Esophagus muscularis mucosa (tissue), 4 donors: ENCODE results near the gene DUT. TPM values are rescaled to one million over a fixed set of nuclear protein-coding genes. Genes with fewer than 3 reads are reported as not detected.

Source experiments
- DNase-seq: peaks from one replicate; pipeline ENCODE4 v3.0.0-alpha.2; 2017; ENCODE audit errors: extremely low spot score
- H3K27ac ChIP-seq, 4 donors: fragments of 200-600 bp; sonication (generic); replicated peaks in 1 of 4; 1 replicate in 3 of 4; 2 replicates in 1 of 4; pipeline ENCODE4 v1.5.1; 2016 to 2019; ENCODE audit warnings: mild to moderate bottlenecking in 1 of 4
- H3K27me3 ChIP-seq, 4 donors: fragments of 200-600 bp; sonication (generic); one replicate each; pipeline versions ENCODE4 v1.5.1 to v1.6.0; 2016 to 2019
- H3K36me3 ChIP-seq, 4 donors: fragments of 200-600 bp; sonication (generic); one replicate each; pipeline ENCODE4 v1.5.1; 2016 to 2019
- H3K4me1 ChIP-seq, 4 donors: fragments of 200-600 bp; sonication (generic); one replicate each; pipeline ENCODE4 v1.5.1; 2016 to 2019
- H3K4me3 ChIP-seq, 4 donors: fragments of 200-600 bp; sonication (generic); 1 replicate in 2 of 4; 2 replicates in 2 of 4; pipeline ENCODE4 v1.5.1; 2016 to 2019; ENCODE audit warnings: mild to moderate bottlenecking in 4 of 4, moderate library complexity in 1 of 4
- H3K9me3 ChIP-seq, 4 donors: fragments of 200-600 bp; sonication (generic); 1 replicate in 3 of 4; 2 replicates in 1 of 4; pipeline ENCODE4 v1.5.1; 2016 to 2019
- EP300 ChIP-seq: sonication (generic); formaldehyde crosslinking; IDR thresholded peaks from one replicate; pipeline ENCODE4 v1.6.1; 2017; ENCODE audit warnings: antibody characterized with exemption
- POLR2A ChIP-seq: fragments of 450-650 bp; IDR thresholded peaks from one replicate; pipeline ENCODE4 v1.6.1; 2017; ENCODE audit warnings: antibody characterized with exemption, moderate library complexity, mild to moderate bottlenecking, low read depth
- POLR2AphosphoS5 ChIP-seq, 2 donors: sonication (generic); formaldehyde crosslinking; IDR thresholded peaks; one replicate each; pipeline ENCODE4 v1.6.1; 2017; ENCODE audit warnings: antibody characterized with exemption in 2 of 2
- WGBS: methylation state at CpG from one replicate; pipeline ENCODE4 v1.1.5; 2018; 5-methylcytosine and 5-hydroxymethylcytosine counted together
- intact Hi-C: fragments of 100-400 bp; cut with DNase I; formaldehyde crosslinking; loops from one replicate; pipeline ENCODE4 v1.15.1; 2023
- total RNA-seq, 4 donors: library from RNA; depleted of rRNA; stranded (reverse); fragments of >200 nt; gene quantifications; one replicate each; pipeline versions ENCODE4 v1.1.0 to v1.2.1, GENCODE V29; 2016
- TF ChIP-seq, protein P1 (sequence below), 3 experiments: fragments of 200-600 bp in 2 of 3; fragments of 450-650 bp in 1 of 3; sonication (generic) in 2 of 3; IDR thresholded peaks; one replicate each; pipeline ENCODE4 v1.5.1; 2017 to 2019; ENCODE audit warnings: antibody characterized with exemption in 3 of 3, mild to moderate bottlenecking in 2 of 3, moderate library complexity in 1 of 3

DUT gene
- total RNA-seq, 4 donors from 2014 or later: 82.0 to 121 (median 92.8) TPM

- H3K36me3 ChIP-seq: peaks cover 27 to 80% (median 47%) of the 10 kb centered on the region in 4 donors
- peaks cover 10 to 13% (median 11%) of the 10 kb centered on the region in 4 donors for H3K4me1 ChIP-seq
- TF ChIP-seq, protein P1, sequence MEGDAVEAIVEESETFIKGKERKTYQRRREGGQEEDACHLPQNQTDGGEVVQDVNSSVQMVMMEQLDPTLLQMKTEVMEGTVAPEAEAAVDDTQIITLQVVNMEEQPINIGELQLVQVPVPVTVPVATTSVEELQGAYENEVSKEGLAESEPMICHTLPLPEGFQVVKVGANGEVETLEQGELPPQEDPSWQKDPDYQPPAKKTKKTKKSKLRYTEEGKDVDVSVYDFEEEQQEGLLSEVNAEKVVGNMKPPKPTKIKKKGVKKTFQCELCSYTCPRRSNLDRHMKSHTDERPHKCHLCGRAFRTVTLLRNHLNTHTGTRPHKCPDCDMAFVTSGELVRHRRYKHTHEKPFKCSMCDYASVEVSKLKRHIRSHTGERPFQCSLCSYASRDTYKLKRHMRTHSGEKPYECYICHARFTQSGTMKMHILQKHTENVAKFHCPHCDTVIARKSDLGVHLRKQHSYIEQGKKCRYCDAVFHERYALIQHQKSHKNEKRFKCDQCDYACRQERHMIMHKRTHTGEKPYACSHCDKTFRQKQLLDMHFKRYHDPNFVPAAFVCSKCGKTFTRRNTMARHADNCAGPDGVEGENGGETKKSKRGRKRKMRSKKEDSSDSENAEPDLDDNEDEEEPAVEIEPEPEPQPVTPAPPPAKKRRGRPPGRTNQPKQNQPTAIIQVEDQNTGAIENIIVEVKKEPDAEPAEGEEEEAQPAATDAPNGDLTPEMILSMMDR (IDR thresholded peaks at IDR 0.05): no peak
- TF ChIP-seq POLR2AphosphoS5 (IDR thresholded peaks at IDR 0.05) (no peak), POLR2A (no peak), EP300 (no peak)
- no peaks in the 10 kb centered on the region for H3K9me3 ChIP-seq
- intact Hi-C loops: no loop called here
- no peak for DNase-seq
- H3K4me3 ChIP-seq: no peak overlapping the region
- no peaks in the 10 kb centered on the region for H3K27me3 ChIP-seq
- 81% methylated on average over 2 of the region's 2 CpGs for WGBS
- no peak overlapping the region for H3K27ac ChIP-seq
Observed at GRCh38 chr15:48336940-48337339, 5.7 kb downstream of the DUT start.

DNA sequence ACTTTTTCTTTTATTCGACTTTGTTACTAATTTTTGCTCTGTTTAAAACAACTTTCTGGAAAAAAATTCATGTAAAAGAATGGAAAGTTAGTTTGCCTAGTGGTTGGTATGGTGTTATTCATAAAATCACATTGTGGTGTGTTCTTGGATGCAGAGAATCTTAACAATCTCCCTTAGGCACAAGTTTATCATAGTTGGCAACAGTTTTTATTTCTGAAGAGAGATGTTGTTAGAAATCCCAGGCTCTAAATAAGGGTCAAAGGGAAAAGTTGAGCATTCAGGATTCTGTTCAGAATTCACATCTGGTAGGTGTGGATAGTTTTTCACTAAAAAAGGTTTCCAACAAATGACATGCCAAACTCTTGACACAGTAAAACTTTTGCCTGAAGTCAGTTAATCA, 6.4 kb downstream of the DUT start:
- TF ChIP-seq POLR2A: no peak
- TF ChIP-seq EP300: no peak
- TF ChIP-seq POLR2AphosphoS5 (IDR thresholded peaks at IDR 0.05): no peak
- TF ChIP-seq, protein P1 (IDR thresholded peaks at IDR 0.05): no peak
- Histone ChIP-seq H3K36me3 (peaks cover 34 to 84% (median 51%) of the 10 kb centered on the region in 4 donors), H3K27me3 (no peaks in the 10 kb centered on the region), H3K4me3 (no peak overlapping the region), H3K27ac (no peak overlapping the region), H3K9me3 (no peaks in the 10 kb centered on the region), H3K4me1 (peaks cover 3 to 6% (median 4%) of the 10 kb centered on the region in 4 donors)
- no peak for DNase-seq
- 66% methylated on average over 1 of the region's 1 CpG for WGBS
- intact Hi-C loops: no loop called here

- intact Hi-C loops: no loop called here
- Histone ChIP-seq H3K9me3 (no peaks in the 10 kb centered on the region), H3K27ac (no peak overlapping the region), H3K4me3 (no peak overlapping the region), H3K4me1 (no peaks in the 10 kb centered on the region), H3K27me3 (no peaks in the 10 kb centered on the region), H3K36me3 (peaks cover 32 to 80% (median 52%) of the 10 kb centered on the region in 4 donors)
- WGBS: 84% methylated on average over 4 of the region's 4 CpGs
- no peak for TF ChIP-seq POLR2AphosphoS5 (IDR thresholded peaks at IDR 0.05)
- no peak for TF ChIP-seq EP300
- TF ChIP-seq, protein P1 (IDR thresholded peaks at IDR 0.05): no peak
- TF ChIP-seq POLR2A: no peak
- DNase-seq: no peak
Observed at GRCh38 chr15:48340111-48340510, 8.9 kb downstream of the DUT start.

GRCh38 chr15:48343865-48344264, 12.6 kb downstream of the DUT start:
- peaks cover 17 to 47% (median 28%) of the 10 kb centered on the region in 4 donors for H3K36me3 ChIP-seq
- WGBS: 93% methylated on average over 6 of the region's 6 CpGs
- TF ChIP-seq, protein P1 (IDR thresholded peaks at IDR 0.05): no peak
- TF ChIP-seq POLR2AphosphoS5 (IDR thresholded peaks at IDR 0.05): no peak
- TF ChIP-seq EP300: no peak
- no peak for TF ChIP-seq POLR2A
- H3K27me3 ChIP-seq: no peaks in the 10 kb centered on the region
- no peaks in the 10 kb centered on the region for H3K4me1 ChIP-seq
- no peak overlapping the region for H3K4me3 ChIP-seq
- no peak for DNase-seq
- no peak overlapping the region for H3K27ac ChIP-seq
- intact Hi-C loops: no loop called here
- H3K9me3 ChIP-seq: no peaks in the 10 kb centered on the region

DNA sequence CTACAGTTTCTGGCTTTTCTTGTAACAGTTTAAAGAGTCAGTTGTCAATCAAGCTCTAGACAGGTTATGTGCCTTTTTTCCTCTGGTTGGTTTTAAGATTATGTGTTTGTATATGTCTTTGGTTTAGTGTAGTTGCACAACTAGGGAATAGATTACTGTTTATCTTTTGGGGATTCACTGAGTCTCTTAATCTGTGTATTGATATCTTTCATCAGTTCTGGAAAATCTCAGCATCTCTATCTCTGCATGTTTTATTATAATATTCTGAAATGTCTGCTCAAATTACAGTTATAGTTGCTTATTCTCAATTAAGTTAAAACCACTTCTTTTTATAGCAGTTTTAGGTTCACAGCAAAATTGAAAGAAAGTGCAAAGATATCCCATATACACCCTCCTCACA, 14.3 kb downstream of the DUT start:
- Histone ChIP-seq H3K27me3 (no peaks in the 10 kb centered on the region), H3K4me3 (no peak overlapping the region), H3K9me3 (no peaks in the 10 kb centered on the region), H3K36me3 (peaks cover 17 to 32% (median 24%) of the 10 kb centered on the region in 4 donors), H3K4me1 (no peaks in the 10 kb centered on the region), H3K27ac (no peak overlapping the region)
- no peak for DNase-seq
- TF ChIP-seq, protein P1 (IDR thresholded peaks at IDR 0.05): no peak
- TF ChIP-seq POLR2A: no peak
- no peak for TF ChIP-seq EP300
- no peak for TF ChIP-seq POLR2AphosphoS5 (IDR thresholded peaks at IDR 0.05)
- intact Hi-C loops: no loop called here
